Spleen (tissue), 3 donors: Measurements from ENCODE around the gene SH3TC2.

Experiments
- POLR2A ChIP-seq, 3 donors: fragments of 450-650 bp; IDR thresholded peaks; one replicate each; pipeline ENCODE4 v1.5.1; 2017; ENCODE audit warnings: antibody characterized with exemption in 3 of 3, mild to moderate bottlenecking in 1 of 3
- POLR2AphosphoS5 ChIP-seq, 3 donors: sonication (generic); formaldehyde crosslinking; IDR thresholded peaks; one replicate each; pipeline ENCODE4 v1.5.1; 2017; ENCODE audit warnings: antibody characterized with exemption in 3 of 3

DNA sequence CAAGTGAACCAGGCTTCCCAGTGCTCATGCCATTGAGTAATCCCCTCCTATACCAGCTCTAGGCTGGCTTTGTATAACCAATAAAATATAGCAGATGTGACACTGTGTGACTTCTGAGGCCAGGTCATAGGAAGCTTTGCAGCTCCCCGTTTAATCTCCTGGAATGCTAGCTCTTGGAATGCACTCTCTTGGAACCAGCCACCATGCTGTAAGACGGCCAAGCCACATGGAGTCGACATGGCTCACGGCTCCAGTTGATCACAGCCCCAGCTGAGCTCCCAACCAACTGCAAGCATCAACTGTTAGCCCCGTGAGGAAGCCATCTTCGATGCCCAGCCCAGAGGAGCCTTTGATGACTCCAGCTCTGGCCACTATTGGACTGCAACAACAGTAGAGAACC is 74.5 kb downstream of the SH3TC2 start:
- TF ChIP-seq POLR2A (IDR thresholded peaks at IDR 0.05) (no peak), POLR2AphosphoS5 (IDR thresholded peaks at IDR 0.05) (no peak)
